Type B pancreatic cell (in vitro differentiated cells): Measurements from ENCODE around the gene KCNJ4. TPM values are rescaled to one million over a fixed set of nuclear protein-coding genes. Genes with fewer than 3 reads are reported as not detected.

ENCODE experiments used
- DNase-seq: peaks from one replicate; pipeline ENCODE4 v3.0.0; 2021; ENCODE audit warnings: mixed read lengths; ENCODE audit not compliant: unreplicated experiment; ENCODE audit errors: extremely low spot score
- H3K27ac Mint-ChIP-seq: 2 replicates; pipeline ENCODE4 v1.8.0; 2021; ENCODE audit warnings: mild to moderate bottlenecking, mixed read lengths
- H3K27me3 Mint-ChIP-seq: 2 replicates; pipeline ENCODE4 v1.8.0; 2021; ENCODE audit warnings: mixed read lengths
- H3K36me3 Mint-ChIP-seq: 2 replicates; pipeline ENCODE4 v1.8.0; 2021; ENCODE audit warnings: mixed read lengths
- H3K4me1 Mint-ChIP-seq: one replicate; pipeline ENCODE4 v1.8.0; 2021; ENCODE audit warnings: mixed read lengths; ENCODE audit not compliant: unreplicated experiment
- H3K4me3 Mint-ChIP-seq: 2 replicates; pipeline ENCODE4 v1.8.0; 2021; ENCODE audit warnings: mild to moderate bottlenecking, mixed read lengths
- H3K9me3 Mint-ChIP-seq: 2 replicates; pipeline ENCODE4 v1.8.0; 2021; ENCODE audit warnings: mixed read lengths
- total RNA-seq: library from RNA; stranded (reverse); gene quantifications from 2 replicates; pipeline ENCODE4 v1.2.1, GENCODE V29; 2021; ENCODE audit warnings: low replicate concordance
- TF ChIP-seq, protein P1 (sequence below): fragments of 200-600 bp; sonication (generic); conservative IDR thresholded peaks from 2 replicates; pipeline ENCODE4 v1.5.0; 2021; ENCODE audit warnings: antibody characterized with exemption, mild to moderate bottlenecking

KCNJ4 gene
- total RNA-seq, 1 donor from 2014 or later: 2.0 TPM

DNA sequence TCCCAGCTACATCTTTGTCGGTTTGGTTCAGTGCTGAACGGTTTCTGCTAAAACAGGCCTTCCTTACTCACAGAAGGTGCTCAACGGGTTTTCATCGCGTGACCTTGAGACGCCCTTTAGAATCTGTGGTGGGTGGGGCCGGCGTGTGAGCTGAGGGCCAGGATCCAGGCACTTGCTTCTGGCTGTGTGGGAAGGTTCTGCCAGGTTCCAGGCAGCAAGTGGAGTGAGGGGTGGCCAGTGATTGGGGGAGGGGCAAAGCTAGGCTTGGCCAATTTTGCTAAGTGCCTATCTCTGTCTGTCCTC lies 35.2 kb downstream of the KCNJ4 start:
- H3K4me3 Mint-ChIP-seq: no peak overlapping the region
- no peaks in the 10 kb centered on the region for H3K27me3 Mint-ChIP-seq
- no peak for DNase-seq
- H3K27ac Mint-ChIP-seq: no peak overlapping the region
- TF ChIP-seq, protein P1, sequence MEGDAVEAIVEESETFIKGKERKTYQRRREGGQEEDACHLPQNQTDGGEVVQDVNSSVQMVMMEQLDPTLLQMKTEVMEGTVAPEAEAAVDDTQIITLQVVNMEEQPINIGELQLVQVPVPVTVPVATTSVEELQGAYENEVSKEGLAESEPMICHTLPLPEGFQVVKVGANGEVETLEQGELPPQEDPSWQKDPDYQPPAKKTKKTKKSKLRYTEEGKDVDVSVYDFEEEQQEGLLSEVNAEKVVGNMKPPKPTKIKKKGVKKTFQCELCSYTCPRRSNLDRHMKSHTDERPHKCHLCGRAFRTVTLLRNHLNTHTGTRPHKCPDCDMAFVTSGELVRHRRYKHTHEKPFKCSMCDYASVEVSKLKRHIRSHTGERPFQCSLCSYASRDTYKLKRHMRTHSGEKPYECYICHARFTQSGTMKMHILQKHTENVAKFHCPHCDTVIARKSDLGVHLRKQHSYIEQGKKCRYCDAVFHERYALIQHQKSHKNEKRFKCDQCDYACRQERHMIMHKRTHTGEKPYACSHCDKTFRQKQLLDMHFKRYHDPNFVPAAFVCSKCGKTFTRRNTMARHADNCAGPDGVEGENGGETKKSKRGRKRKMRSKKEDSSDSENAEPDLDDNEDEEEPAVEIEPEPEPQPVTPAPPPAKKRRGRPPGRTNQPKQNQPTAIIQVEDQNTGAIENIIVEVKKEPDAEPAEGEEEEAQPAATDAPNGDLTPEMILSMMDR: no peak
- H3K36me3 Mint-ChIP-seq: no peaks in the 10 kb centered on the region
- no peaks in the 10 kb centered on the region for H3K4me1 Mint-ChIP-seq
- H3K9me3 Mint-ChIP-seq: no peaks in the 10 kb centered on the region

DNA sequence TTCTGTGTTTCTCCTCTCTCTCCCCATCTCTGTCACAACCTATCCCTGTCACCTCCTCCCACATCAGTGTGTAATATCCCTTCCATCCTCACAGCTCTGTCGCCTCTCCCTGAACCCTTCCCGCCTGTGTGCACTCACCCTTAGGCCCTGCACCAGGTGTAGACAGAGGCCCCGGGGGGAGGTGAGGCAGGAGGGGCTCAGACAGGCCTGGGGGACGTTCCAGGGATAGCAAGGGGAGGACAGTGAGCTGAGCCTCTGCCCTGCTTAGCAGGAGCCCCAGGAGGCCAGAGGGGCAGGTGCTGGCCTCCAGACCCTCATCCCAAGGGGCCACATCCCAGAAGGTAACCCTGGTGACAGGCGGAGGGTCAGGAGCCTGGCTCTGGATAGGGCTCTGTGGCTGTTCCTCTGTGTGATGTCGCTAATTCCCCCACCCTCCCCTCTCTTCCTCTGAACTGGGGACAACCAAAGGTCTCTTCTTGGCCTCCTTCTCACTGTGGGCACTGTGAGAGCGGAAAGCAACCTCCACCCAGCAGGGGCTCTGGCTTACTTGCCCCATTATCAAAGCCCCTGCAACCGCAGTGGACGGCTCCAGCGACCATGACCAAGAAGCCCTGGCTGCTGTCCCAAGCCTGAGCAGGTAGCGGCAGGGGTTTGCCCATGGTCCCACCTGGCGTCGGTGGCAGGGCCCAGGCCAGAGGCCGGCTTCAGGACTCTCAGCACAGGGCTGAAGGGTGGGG lies 35.7 kb downstream of the KCNJ4 start:
- TF ChIP-seq, protein P1: no peak
- H3K4me1 Mint-ChIP-seq: no peaks in the 10 kb centered on the region
- H3K9me3 Mint-ChIP-seq: no peaks in the 10 kb centered on the region
- no peak overlapping the region for H3K27ac Mint-ChIP-seq
- no peaks in the 10 kb centered on the region for H3K36me3 Mint-ChIP-seq
- no peak for DNase-seq
- H3K27me3 Mint-ChIP-seq: no peaks in the 10 kb centered on the region
- H3K4me3 Mint-ChIP-seq: no peak overlapping the region

DNA sequence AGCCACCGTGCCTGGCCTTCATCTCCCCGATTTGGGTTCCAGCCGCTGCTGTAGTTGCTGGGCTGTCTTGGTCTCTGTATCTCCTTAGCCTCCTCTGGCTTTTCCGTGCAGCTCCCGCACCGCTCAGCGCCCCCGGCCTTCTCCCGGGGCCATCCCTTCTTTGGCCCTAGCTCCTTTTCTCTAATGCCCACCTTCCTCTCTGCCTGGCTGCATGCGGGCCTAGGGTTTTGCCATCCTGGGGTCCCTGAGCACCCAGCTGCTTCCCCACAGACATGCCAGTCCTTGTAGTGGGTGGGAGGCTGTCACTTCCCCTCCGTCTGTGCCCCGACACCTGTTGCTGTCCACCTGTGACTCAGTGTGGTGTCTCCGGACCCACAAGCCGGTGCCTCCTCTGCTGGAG lies 36.4 kb downstream of the KCNJ4 start:
- Mint-ChIP-seq H3K27me3 (no peaks in the 10 kb centered on the region), H3K27ac (no peak overlapping the region), H3K4me3 (no peak overlapping the region), H3K36me3 (no peaks in the 10 kb centered on the region), H3K9me3 (no peaks in the 10 kb centered on the region), H3K4me1 (no peaks in the 10 kb centered on the region)
- TF ChIP-seq, protein P1: no peak
- DNase-seq: no peak

DNA sequence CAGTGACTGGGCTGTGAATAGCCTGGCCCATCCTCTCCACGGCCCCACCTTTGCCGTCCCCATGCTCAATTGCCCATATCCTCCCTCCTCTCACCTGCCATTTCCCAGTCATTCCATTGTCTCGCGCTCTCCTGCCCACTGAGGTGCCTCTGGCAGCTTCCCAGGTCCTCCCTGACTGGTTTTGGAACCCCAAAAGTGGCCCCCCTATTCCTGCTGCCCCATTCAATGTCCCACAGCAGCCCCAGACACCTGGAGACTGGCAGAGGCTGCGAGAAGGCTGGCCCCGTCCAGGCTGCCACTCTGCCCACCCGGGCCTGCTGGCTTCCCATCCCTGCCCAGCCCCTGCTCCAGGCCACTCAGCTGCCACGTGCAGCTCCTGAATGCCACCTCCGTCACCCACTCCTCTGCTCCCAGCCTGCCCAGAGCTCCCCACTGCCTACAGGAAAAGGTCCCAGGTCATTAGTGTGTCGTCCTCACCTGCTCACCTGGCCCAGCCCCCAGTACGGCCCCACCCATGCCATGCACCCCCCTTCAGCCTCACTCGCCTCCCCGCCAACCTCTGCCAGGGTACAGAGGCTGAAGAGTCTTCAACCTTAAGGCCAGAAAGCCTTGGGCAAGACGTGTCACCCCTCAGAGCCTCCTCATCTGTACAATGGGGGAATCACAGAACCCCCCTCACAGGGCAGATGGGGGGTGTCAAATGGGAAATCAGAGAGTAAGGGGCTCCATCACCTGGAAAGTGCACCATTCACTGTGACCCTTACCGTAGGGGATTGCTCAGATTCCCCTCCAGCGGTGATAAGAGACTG lies 37.5 kb downstream of the KCNJ4 start:
- Mint-ChIP-seq H3K27me3 (no peaks in the 10 kb centered on the region), H3K9me3 (no peaks in the 10 kb centered on the region), H3K36me3 (no peaks in the 10 kb centered on the region), H3K27ac (no peak overlapping the region), H3K4me1 (no peaks in the 10 kb centered on the region), H3K4me3 (no peak overlapping the region)
- no peak for DNase-seq
- TF ChIP-seq, protein P1: no peak

DNA sequence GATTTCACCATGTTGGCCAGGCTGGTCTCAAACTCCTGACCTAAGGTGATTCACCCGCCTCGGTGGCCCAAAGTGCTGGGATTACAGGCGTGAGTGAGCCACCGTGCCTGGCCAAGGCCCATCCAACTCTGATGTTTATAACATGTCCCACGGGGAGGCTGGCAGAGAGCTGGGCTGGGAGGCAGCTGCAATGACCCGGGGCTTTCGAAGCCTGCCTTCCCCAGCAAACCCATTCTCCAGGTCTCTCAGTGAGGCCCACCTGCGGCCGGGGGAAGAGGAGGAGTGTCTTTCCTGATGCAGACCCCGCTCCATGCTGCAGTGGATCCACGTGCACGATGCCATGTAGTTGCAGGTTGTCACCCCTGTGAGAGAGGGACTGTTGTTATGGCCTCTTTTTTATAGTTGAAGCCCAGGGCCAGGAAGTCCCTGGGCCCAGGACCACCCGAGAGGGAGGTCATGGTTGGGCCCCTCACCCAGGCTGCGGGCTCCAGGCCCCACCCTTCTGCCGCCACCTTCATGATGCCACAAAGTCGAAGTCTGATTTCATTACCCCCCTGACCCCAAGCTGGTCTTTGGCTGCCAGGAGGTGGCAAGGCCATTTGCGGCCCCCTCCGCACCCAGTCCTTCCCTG lies 38.3 kb downstream of the KCNJ4 start:
- no peaks in the 10 kb centered on the region for H3K4me1 Mint-ChIP-seq
- no peaks in the 10 kb centered on the region for H3K27me3 Mint-ChIP-seq
- no peaks in the 10 kb centered on the region for H3K9me3 Mint-ChIP-seq
- no peak overlapping the region for H3K4me3 Mint-ChIP-seq
- no peaks in the 10 kb centered on the region for H3K36me3 Mint-ChIP-seq
- DNase-seq: no peak
- no peak overlapping the region for H3K27ac Mint-ChIP-seq
- TF ChIP-seq, protein P1: no peak
